ENCODE results near the gene TIE1. TPM values are rescaled to one million over a fixed set of nuclear protein-coding genes. Genes with fewer than 3 reads are reported as not detected.

Gene TIE1
- total RNA-seq, 4 donors from 2014 or later, result 30.6 to 65.1 (median 47.7) TPM

GRCh38 chr1:43286115-43286514 lies 14.7 kb upstream of the TIE1 start:
- WGBS, 2 donors, result 89 to 91% methylated on average over 11 of the region's 11 CpGs
- no peaks in the 10 kb centered on the region for H3K9me3 ChIP-seq
- H3K36me3 ChIP-seq, result no peaks in the 10 kb centered on the region
- TF ChIP-seq POLR2A (IDR thresholded peaks at IDR 0.05) (no peak), CTCF (IDR thresholded peaks at IDR 0.05) (no peak)
- H3K4me3 ChIP-seq (replicated peaks in 1 of 3), result peak overlapping the region in 1 of 3 donors; percentile 40
- intact Hi-C loops (cut with DNase I), result no loop called here
- DNase-seq, result no peak
- peak overlapping the region; percentile 40 to 91 (median 79) for H3K27ac ChIP-seq
- peaks cover 13 to 28% of the 10 kb centered on the region in 2 donors for H3K4me1 ChIP-seq
- H3K27me3 ChIP-seq, result no peaks in the 10 kb centered on the region

- H3K27me3 ChIP-seq, result no peaks in the 10 kb centered on the region
- 95 to 97% methylated on average over 5 of the region's 5 CpGs for WGBS, 2 donors
- no peak overlapping the region for H3K4me3 ChIP-seq (replicated peaks in 1 of 3)
Measured at GRCh38 chr1:43286533-43286932, 14.2 kb upstream of the TIE1 start.

GRCh38 chr1:43288058-43288784 lies 12.6 kb upstream of the TIE1 start:
- Histone ChIP-seq H3K4me1 (peaks cover 19 to 40% of the 10 kb centered on the region in 2 donors), H3K4me3 (replicated peaks in 1 of 3) (no peak overlapping the region), H3K36me3 (no peaks in the 10 kb centered on the region), H3K9me3 (no peaks in the 10 kb centered on the region), H3K27ac (peak overlapping the region in 2 of 3 donors; percentile 20 to 44), H3K27me3 (no peaks in the 10 kb centered on the region)
- intact Hi-C loops (cut with DNase I), result no loop called here
- WGBS, 2 donors, result 90 to 91% methylated on average over 9 of the region's 9 CpGs
- TF ChIP-seq POLR2A (IDR thresholded peaks at IDR 0.05), result no peak
- no peak for DNase-seq

More at GRCh38 chr1:43286533-43286932, 14.2 kb upstream of the TIE1 start:
- TF ChIP-seq POLR2A (IDR thresholded peaks at IDR 0.05), result no peak
- TF ChIP-seq CTCF (IDR thresholded peaks at IDR 0.05), result no peak
- intact Hi-C loops (cut with DNase I), result no loop called here
- H3K36me3 ChIP-seq, result no peaks in the 10 kb centered on the region
- no peak for DNase-seq
- H3K27ac ChIP-seq, result peak overlapping the region; percentile 40 to 91 (median 79)
- no peaks in the 10 kb centered on the region for H3K9me3 ChIP-seq
- peaks cover 13 to 28% of the 10 kb centered on the region in 2 donors for H3K4me1 ChIP-seq

- peak overlapping the region in 2 of 3 donors; percentile 44 to 61 for H3K27ac ChIP-seq
- DNase-seq, result no peak
- H3K4me1 ChIP-seq, result peaks cover 25 to 40% of the 10 kb centered on the region in 2 donors
- intact Hi-C loops (cut with DNase I), result no loop called here
- no peaks in the 10 kb centered on the region for H3K36me3 ChIP-seq
- H3K27me3 ChIP-seq, result no peaks in the 10 kb centered on the region
- TF ChIP-seq POLR2A (IDR thresholded peaks at IDR 0.05), result no peak
- TF ChIP-seq CTCF (IDR thresholded peaks at IDR 0.05), result no peak
- H3K9me3 ChIP-seq, result no peaks in the 10 kb centered on the region
- 77 to 81% methylated on average over 12 of the region's 12 CpGs for WGBS, 2 donors
- no peak overlapping the region for H3K4me3 ChIP-seq (replicated peaks in 1 of 3)
Measured at GRCh38 chr1:43288785-43289706, 11.7 kb upstream of the TIE1 start.

- H3K36me3 ChIP-seq, result no peaks in the 10 kb centered on the region
- no peak for DNase-seq
- H3K27ac ChIP-seq, result peak overlapping the region in 2 of 3 donors; percentile 96 to 100
- intact Hi-C loops (cut with DNase I), result no loop called here
- no peaks in the 10 kb centered on the region for H3K27me3 ChIP-seq
- no peak for TF ChIP-seq POLR2A (IDR thresholded peaks at IDR 0.05)
- H3K9me3 ChIP-seq, result no peaks in the 10 kb centered on the region
- 67 to 87% methylated on average over 6 to 7 of the region's 7 CpGs for WGBS, 2 donors
- H3K4me3 ChIP-seq (replicated peaks in 1 of 3), result no peak overlapping the region
- peaks cover 44 to 59% of the 10 kb centered on the region in 2 donors for H3K4me1 ChIP-seq
Measured at GRCh38 chr1:43292216-43292615, 8.6 kb upstream of the TIE1 start.
